Renal cortex interstitium (tissue), 11 donors: ENCODE data around the gene UBE2R2. TPM values are rescaled to one million over a fixed set of nuclear protein-coding genes. Genes with fewer than 3 reads are reported as not detected.

Source experiments
- DNase-seq, 11 donors: peaks; one replicate each; pipeline ENCODE4 v3.0.0-alpha.2; 2013; ENCODE audit warnings: low read depth in 9 of 11, low spot score in 4 of 11; ENCODE audit errors: extremely low read depth in 1 of 11
- polyA plus RNA-seq, 3 donors: library from polyadenylated mRNA; unstranded; fragments of 120-200 nt; gene quantifications; one replicate each; pipeline ENCODE4 v1.2.1, GENCODE V29; 2013; ENCODE audit not compliant: insufficient read length in 3 of 3

UBE2R2 gene
- polyA plus RNA-seq, 3 donors = 58.4 to 76.7 (median 65.9) TPM

- DNase-seq = no peak
Observed at GRCh38 chr9:33908114-33908513, 91.2 kb downstream of the UBE2R2 start.

- no peak for DNase-seq
Observed at GRCh38 chr9:33908749-33909148, 91.8 kb downstream of the UBE2R2 start.

- no peak for DNase-seq
Observed at GRCh38 chr9:33913541-33913940, 96.6 kb downstream of the UBE2R2 start.

GRCh38 chr9:33914887-33915628 is 98.1 kb downstream of the UBE2R2 start:
- DNase-seq = no peak

GRCh38 chr9:33917036-33917435 is 100.1 kb downstream of the UBE2R2 start:
- DNase-seq = no peak

- DNase-seq = no peak
Observed at GRCh38 chr9:33919276-33919897, 102.4 kb downstream of the UBE2R2 start.

- DNase-seq = no peak
Observed at GRCh38 chr9:33921967-33922895, 105.3 kb downstream of the UBE2R2 start.

GRCh38 chr9:33923079-33923478 is 106.1 kb downstream of the UBE2R2 start:
- DNase-seq = no peak

GRCh38 chr9:33923998-33924701 is 107.2 kb downstream of the UBE2R2 start:
- no peak for DNase-seq

GRCh38 chr9:33924978-33925797 is 108.2 kb downstream of the UBE2R2 start:
- DNase-seq = peak; percentile 10 to 38 (median 26)

GRCh38 chr9:33926746-33927485 is 110.0 kb downstream of the UBE2R2 start:
- no peak for DNase-seq

GRCh38 chr9:33927694-33928093 is 110.7 kb downstream of the UBE2R2 start:
- no peak for DNase-seq

GRCh38 chr9:33931326-33931725 is 114.4 kb downstream of the UBE2R2 start:
- DNase-seq = no peak

- DNase-seq = no peak
Observed at GRCh38 chr9:33932078-33932807, 115.3 kb downstream of the UBE2R2 start.

- DNase-seq = no peak
Observed at GRCh38 chr9:33934188-33934878, 117.4 kb downstream of the UBE2R2 start.
